GM12891 (cell line): ENCODE measurements around the gene PSMC6.

Experiments
- PAX5 ChIP-seq: IDR thresholded peaks from 2 replicates; pipeline ENCODE4 v1.6.1; 2011; ENCODE audit warnings: low read length, moderate library complexity, mild to moderate bottlenecking; ENCODE audit not compliant: insufficient read depth, severe bottlenecking
- POLR2A ChIP-seq: IDR thresholded peaks from 2 replicates; pipeline ENCODE4 v1.6.1; 2011; ENCODE audit warnings: low read depth, low read length, control low read depth
- POLR2AphosphoS5 ChIP-seq: IDR thresholded peaks from 2 replicates; pipeline ENCODE4 v1.6.1; 2011; ENCODE audit warnings: low read depth, low read length, control low read depth
- POU2F2 ChIP-seq: IDR thresholded peaks from 2 replicates; pipeline ENCODE4 v1.6.1; 2011; ENCODE audit warnings: low read depth, mild to moderate bottlenecking, control low read depth, low read length, moderate library complexity
- SPI1 ChIP-seq: IDR thresholded peaks from 2 replicates; pipeline ENCODE4 v1.6.1; 2011; ENCODE audit warnings: low read depth, low read length, control low read depth
- TAF1 ChIP-seq: IDR thresholded peaks from 2 replicates; pipeline ENCODE4 v1.6.1; 2011; ENCODE audit warnings: low read depth, low read length, control low read depth

GRCh38 chr14:52716155-52716554 lies 9.2 kb downstream of the PSMC6 start:
- TF ChIP-seq POLR2A (no peak), POU2F2 (no peak), POLR2AphosphoS5 (no peak), SPI1 (no peak), TAF1 (no peak), PAX5 (no peak)
